Measurements from ENCODE around the gene P3H2. TPM values are rescaled to one million over a fixed set of nuclear protein-coding genes. Genes with fewer than 3 reads are reported as not detected.
"Not testable (repeated sequence)": the region's sequence is repeated elsewhere in the genome, so short reads cannot be mapped to it uniquely, and the experiment has no call there.

Gene P3H2
- total RNA-seq, 4 donors from 2014 or later: 3.4 to 11.7 (median 7.4) TPM

GRCh38 chr3:189962466-189962865 lies 158.2 kb downstream of the P3H2 start:
- no peak for DNase-seq (ENCODE audit: low spot score)
- ATAC-seq (ENCODE audit: low FRiP score): no peak
- TF ChIP-seq, protein P1, sequence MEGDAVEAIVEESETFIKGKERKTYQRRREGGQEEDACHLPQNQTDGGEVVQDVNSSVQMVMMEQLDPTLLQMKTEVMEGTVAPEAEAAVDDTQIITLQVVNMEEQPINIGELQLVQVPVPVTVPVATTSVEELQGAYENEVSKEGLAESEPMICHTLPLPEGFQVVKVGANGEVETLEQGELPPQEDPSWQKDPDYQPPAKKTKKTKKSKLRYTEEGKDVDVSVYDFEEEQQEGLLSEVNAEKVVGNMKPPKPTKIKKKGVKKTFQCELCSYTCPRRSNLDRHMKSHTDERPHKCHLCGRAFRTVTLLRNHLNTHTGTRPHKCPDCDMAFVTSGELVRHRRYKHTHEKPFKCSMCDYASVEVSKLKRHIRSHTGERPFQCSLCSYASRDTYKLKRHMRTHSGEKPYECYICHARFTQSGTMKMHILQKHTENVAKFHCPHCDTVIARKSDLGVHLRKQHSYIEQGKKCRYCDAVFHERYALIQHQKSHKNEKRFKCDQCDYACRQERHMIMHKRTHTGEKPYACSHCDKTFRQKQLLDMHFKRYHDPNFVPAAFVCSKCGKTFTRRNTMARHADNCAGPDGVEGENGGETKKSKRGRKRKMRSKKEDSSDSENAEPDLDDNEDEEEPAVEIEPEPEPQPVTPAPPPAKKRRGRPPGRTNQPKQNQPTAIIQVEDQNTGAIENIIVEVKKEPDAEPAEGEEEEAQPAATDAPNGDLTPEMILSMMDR (IDR thresholded peaks at IDR 0.05): no peak

DNA sequence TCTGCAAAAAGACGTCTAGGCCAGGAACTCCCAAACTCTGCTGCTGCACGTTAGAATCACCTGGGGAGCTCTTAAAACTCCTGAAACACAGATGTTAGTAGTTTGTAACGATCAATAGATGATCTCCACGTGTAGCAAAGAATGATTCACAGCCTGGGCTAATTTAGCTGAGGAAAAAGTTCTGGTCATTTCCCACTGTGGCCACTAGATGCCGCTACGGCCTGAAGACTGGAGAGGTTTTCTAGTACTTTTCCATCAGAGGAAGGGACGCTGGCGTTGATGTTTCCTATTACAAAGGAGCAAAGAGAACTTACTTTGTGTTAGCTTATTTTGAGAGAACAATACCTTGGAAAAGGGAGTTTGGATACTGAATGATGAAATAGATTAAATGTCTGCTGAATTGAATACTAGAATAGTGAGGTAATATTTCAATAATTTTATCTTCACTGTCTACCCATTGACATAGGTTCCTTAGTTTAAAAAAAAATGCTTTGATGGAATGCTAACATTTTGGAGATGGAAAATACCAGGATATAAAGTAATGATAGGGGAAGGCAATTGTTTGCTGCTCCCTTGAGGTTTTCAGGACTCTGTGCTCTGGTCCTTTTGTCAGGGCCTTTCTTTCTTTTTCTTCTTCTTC lies 159.1 kb downstream of the P3H2 start:
- DNase-seq (ENCODE audit: low spot score) (peak; percentile 67), ATAC-seq (ENCODE audit: low FRiP score) (peak; percentile 79)
- TF ChIP-seq, protein P1 (IDR thresholded peaks at IDR 0.05): peak in 2 of 3 donors; percentile 70 to 88

DNA sequence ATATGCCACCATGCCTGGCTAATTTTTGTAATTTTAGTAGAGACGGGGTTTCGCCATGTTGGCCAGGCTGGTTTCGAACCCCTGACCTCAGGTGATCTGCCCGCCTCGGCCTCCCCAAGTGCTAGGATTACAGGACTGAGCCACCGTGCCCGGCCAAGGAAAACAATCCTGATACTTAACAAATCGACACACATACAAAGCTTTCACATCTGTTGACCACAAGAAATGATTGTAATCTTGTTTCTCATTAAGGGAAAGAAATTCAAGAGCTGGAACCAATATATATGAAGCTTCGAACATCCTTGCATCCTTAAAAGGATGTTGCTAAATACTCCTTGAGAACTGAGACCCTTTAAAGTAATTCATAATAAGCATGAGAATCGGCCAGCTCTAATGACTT lies 159.6 kb downstream of the P3H2 start:
- ATAC-seq (ENCODE audit: low FRiP score): not testable (repeated sequence)

GRCh38 chr3:189954733-189955665 lies 165.7 kb downstream of the P3H2 start:
- DNase-seq (ENCODE audit: low spot score) (no peak), ATAC-seq (ENCODE audit: low FRiP score) (peak; percentile 68)
- TF ChIP-seq, protein P1 (IDR thresholded peaks at IDR 0.05): no peak

More for the DNA sequence above, 159.6 kb downstream of the P3H2 start:
- DNase-seq (ENCODE audit: low spot score): not testable (repeated sequence)

DNA sequence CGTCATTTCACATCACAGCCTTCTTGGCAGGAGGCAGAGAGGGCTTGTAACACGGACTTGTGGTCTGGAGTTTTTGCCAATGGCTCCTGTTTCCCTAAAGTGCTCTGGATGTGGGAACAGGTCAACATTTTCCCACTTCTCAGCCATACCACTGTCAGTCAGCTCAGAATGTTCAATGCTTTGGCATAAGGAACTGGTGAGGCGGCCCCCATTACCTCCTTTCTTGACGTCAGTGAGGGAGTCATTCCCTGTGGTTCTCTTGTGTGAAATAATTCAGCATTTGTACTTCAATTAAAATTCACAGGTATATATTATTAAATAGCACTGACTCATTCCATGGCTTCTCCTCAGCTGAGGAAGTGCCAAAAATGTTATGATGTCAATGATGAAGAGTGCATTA lies 167.1 kb downstream of the P3H2 start:
- TF ChIP-seq, protein P1 (IDR thresholded peaks at IDR 0.05): no peak
- no peak for DNase-seq (ENCODE audit: low spot score)

DNA sequence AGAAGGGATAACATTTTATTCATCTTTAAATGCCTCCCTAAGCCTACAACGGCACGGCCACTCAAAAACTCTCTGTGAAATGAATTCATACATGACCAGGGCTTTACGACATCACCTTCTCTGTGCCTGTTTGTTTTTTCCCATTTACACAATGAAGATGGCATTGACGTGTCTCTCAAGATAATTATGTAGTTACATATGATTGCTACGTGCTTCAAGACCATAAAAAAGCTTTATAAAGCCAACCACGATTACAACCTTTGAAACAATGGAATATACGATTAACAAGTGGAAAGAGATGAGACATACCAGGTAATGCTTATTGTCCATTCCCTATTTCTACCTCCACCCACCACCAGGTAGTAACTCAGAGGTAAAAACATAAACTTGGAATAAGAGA lies 168.4 kb downstream of the P3H2 start:
- DNase-seq (ENCODE audit: low spot score) (no peak), ATAC-seq (ENCODE audit: low FRiP score) (no peak)
- TF ChIP-seq, protein P1 (IDR thresholded peaks at IDR 0.05): no peak

More for the DNA sequence above, 167.1 kb downstream of the P3H2 start:
- ATAC-seq (ENCODE audit: low FRiP score): peak; percentile 48

DNA sequence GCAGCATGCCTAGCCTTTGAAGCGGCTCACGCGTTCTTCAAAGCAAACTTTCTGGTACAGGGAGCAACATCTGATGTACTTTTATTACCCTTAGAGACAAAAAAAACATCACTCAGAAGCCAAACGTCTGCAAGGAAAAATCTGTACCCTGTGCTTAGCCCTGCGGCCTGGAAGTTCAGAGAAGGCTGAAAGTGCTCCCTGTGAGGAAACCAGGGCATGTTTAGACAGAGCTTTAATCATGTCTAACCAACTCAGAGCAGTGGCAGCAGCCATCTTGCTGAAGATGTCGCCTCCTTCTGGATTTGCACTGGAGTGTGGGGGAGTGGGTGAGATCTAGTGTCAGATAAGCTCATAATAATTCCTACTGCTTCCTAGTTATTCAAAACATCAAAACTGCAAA lies 170.4 kb downstream of the P3H2 start:
- DNase-seq (ENCODE audit: low spot score): no peak
- no peak for ATAC-seq (ENCODE audit: low FRiP score)
- TF ChIP-seq, protein P1 (IDR thresholded peaks at IDR 0.05): no peak

Measured in omental fat pad (tissue), 4 donors.